Measurements from ENCODE around the gene LRWD1. TPM values are rescaled to one million over a fixed set of nuclear protein-coding genes. Genes with fewer than 3 reads are reported as not detected.
A peak's percentile ranks its signal among the peaks of the same experiment; 100 is the strongest.

Gene LRWD1
- total RNA-seq: 14.8 TPM
- long read RNA-seq, transcript LRWD1-201 (15 exons, 2,215 nt): major isoform, 63 of 101 reads
- long read RNA-seq, partial matches to known transcripts: 15 of 101 reads
- long read RNA-seq, other reads (novel, unspliced or antisense): 23 of 101 reads

DNA sequence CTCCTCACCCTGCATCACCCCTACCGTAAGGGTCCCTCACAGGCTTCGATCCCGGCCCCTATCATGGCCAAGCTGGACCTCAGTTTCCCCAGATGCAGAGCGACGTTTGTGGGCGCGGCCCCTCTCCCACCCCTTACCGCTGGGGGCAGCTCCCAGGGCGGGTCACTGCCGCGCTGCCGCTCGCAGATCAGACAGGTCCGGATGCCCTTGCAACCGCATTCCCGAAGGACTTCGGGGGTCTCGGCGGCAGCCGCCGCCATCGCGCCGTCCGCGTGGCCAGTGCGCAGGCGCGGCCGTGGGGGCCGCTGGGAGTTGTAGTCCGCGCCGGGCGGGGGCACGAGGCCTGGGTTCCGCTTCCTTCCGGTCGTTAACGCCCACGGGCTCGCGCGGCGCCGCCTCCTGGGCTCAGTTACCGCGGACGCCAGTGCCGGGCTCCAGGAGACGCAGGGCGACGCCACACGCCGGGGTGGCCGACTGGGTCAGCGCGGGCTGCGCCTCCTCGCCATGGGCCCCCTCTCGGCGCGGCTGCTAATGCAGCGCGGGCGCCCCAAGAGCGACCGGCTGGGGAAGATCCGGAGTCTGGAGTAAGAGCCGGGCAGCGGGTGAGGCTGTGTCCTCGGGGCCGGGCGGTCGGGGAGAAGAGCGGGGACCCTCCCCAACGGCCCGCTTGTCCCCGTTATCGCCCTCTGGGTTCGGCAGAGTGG lies at the start of gene LRWD1, which contains the start of gene ALKBH4:
LRWD1 (plus strand) TSS at position 408 of the 704 bp plus-strand sequence; CDS start at position 505, 97 bp downstream.
ALKBH4 (minus strand) TSS at position 287 of the 704 bp plus-strand sequence; CDS start at position 260, 27 bp downstream.
- peak; percentile 99 for DNase-seq (ENCODE audit: low spot score)

DNA sequence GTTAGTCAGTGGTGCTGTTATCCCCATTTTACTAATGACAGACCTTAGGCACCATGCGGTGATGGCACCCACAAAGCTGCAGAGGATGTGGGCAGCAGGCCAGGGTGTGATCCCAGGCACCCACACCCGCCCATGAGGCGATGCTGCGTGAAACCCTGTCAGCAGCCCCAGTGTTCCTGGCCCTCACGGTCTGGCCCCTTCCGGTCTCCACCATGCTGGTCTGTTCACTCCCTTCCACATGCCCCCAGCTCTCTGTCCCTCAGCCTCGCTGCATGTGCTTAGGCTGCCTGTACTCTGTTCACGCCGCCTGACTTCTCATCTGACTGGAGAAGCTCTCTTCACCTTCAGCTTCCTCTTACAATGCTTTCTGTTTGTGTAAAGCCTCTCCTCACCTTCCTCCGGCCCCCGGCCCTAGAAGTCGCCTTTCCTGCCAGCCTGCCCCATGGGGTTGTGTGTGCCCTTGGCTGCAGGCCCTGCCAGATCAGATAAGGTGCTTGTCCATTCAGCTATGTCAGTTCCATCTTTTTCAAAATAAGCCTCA lies 49.0 kb upstream of the LRWD1 start:
- no peak for DNase-seq (ENCODE audit: low spot score)

DNA sequence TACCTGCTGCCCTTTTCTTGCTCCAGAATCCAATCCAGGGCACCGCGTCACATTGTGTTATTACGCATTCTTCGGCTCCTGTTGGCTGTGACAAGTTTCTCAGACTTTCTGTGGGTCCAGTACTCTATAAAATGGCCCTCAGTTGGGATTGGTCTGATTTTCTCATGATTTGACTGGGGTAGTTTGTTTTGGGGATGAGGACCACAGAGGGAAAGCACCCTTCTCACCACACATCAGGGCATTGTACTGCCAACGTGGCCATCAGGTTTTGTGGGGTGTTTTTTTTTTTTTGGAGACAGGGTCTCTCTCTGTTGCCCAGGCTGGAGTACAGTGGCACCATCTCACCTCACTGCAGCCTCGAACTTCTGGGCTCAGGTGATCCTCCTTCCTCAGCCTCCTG lies 48.4 kb upstream of the LRWD1 start:
- DNase-seq (ENCODE audit: low spot score): no peak

DNA sequence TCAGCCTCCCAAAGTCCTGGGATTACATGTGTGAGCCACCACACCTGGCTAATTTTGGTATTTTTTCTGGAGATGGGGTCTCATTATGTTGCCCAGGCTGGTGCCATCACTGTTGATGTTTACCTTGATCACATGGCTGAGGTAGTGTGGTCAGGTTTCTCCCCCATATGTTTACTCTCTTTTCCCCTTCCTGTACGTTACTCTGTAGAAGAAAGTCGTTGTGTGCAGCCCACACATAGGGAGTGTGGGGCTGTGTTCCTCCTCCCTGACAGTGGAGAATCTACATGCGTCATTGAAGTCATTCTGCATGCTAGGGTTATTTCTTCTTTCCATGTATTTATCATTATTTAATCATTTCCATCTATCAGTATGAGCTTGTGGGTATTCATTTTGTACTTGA lies 47.7 kb upstream of the LRWD1 start:
- DNase-seq (ENCODE audit: low spot score): no peak

DNA sequence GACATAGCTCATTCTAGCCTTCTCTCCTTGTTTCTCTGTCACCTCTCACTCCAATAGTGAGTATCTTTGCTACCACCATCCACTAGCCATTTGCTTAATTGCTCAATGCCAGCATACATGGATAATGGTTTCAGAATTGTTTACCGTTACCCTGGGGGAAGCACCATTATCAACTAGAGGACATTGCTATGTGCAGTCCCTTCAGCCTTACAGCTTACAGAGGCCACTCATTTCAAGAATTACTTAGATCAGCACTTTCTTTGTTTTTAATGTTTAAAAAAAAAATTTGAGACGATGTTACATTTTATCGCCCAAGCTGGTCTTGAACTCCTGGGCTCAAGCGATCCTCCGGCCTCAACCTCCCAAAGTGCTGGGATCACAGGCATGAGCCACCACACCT lies 46.2 kb upstream of the LRWD1 start:
- no peak for DNase-seq (ENCODE audit: low spot score)

DNA sequence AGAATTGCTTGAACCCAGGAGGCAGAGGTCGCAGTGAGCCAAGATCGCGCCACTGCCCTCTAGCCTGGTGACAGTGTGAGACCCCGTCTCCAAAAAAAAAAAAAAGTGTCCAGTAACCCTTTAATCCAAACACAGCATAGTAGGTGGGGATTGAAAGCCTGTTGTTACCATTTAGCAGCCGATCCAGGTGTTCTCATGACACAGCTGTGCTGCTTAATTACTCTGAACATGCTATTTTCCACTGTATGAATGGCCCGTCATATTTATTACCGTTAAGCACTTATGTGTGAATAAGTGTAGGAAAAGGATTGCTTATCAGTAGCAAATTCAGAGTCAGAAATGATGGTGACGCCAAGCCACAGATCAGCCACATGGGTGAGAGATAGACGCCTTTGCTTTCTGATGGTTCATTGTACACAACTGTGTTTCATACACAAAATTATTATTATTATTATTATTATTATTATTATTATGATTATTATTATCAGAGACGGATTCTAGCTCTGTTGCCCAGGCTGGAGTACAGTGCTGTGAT lies 43.0 kb upstream of the LRWD1 start:
- no peak for DNase-seq (ENCODE audit: low spot score)

DNA sequence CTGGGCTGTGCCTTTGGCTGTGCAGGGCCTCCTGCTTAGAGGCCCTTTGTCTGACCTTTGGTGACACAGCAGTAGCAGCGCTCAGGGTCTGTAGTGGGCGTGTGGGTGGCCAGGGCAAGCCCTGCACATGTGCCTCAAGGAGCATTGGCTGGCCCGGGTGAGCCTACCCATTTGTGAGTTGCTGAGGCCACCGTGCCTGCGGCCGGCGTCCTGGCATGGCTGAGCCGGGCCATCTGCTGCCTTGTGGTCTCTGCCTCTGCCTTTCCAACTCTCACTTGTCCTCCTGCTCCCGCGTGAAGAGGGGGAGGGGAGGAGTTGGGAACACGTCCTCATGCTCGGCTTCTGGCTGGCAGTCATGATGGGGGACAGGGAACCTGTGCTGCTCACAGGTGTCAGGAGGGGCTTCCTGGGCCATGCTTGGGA lies 40.6 kb upstream of the LRWD1 start:
- DNase-seq (ENCODE audit: low spot score): no peak

DNA sequence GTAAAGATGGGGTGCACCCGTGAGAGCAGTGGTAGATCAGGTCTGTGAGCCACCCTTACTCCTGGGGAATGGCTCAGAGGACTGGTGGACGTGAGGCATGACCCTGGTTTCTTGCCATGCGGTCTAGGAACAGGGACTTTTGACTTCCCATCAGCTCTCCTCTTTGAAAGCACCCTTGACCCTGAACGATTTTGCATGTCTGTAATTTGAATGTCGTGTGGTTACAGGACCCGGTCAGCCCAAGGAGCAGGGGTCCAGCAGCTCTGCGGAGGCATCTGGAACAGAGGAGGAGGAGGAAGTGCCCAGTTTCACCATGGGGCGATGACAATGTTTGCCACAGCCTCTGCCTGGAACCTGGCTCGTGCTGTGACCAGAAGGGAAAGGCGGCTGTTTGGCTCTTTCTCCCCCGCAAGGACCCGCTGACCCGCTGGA lies 40.0 kb upstream of the LRWD1 start:
- DNase-seq (ENCODE audit: low spot score): no peak

DNA sequence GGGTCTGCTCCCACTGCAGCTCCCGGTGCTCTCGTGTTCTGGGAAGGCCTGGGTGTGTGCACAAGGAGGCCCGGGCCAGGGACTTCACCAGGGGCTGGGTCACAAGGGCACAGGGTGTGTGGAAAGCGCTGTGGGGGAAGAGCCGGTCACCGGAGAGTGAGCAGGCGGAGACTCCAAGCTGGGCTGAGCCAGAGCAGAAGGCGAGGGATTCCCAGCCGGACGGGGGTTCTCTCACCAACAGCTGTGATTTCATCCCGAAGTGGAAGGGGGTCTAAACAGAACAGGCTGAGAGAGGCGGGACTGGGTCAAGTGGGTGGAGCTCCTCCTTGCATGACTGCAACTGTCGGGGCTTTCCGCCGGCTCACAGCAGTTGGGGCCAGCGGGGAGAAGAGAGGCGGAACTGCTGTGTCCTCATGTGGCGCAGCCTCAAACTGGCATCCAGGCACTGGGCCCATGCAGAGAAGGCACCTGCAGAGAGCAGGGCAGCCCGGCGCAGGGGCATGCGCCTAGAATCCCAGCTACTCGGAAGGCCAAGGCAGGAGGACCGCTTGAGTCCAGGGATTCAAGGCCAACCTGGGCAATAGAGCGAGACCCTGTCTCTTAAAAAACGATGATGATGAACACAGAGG lies 39.0 kb upstream of the LRWD1 start:
- no peak for DNase-seq (ENCODE audit: low spot score)

DNA sequence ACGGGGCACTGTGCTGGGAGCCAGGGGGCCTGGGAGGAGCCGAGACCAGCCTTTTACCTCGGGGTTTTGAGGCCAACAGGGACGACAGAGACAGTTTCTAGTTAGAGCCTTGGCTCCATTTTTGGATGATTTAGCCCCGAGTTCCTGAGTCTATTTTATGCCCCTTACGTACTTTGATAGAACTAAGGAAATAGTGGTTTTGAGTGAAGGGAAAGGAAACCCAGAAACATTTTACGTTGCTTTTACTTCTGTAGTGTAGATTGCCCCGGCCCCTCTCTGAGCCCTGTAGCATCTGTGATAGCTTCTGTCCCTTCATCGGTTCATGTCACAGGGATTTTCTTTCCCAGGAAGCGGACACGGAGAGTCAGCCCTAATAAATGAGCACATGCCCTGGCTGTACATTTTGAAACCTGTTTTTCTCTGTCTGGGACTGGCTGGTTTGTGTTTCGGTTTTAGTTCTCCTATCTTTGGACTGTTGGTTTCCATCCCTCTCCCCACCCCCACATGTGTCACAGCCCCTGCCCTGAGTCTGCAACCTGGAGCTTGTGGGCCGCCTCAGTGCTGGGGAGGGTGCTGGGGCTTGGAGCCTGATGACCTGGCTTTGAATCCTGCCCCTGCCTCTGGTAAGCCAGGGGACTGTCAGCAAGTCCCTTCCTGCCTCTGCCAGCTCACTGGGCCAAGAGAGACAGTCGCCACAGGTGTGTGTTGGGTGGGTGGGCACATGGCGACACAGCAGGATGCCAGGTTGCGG lies 38.3 kb upstream of the LRWD1 start:
- DNase-seq (ENCODE audit: low spot score): no peak

DNA sequence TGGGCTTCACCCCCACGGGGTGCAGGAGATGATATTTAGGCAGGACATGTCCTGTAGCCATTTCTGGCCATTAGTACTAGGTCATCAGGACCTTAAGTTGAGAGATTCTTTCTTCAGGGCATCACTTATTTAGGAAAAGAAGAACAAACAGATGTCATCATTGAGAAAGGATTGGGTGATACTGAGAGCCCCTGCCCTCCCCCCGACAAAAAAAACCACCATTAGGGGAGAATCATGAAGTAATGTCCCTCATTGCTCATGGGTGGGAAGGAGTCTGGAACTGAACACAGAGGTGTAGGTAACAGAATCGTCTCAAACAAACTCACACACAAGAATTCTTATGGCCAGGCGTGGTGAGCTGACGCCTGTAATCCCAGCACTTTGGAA lies 37.8 kb upstream of the LRWD1 start:
- no peak for DNase-seq (ENCODE audit: low spot score)

DNA sequence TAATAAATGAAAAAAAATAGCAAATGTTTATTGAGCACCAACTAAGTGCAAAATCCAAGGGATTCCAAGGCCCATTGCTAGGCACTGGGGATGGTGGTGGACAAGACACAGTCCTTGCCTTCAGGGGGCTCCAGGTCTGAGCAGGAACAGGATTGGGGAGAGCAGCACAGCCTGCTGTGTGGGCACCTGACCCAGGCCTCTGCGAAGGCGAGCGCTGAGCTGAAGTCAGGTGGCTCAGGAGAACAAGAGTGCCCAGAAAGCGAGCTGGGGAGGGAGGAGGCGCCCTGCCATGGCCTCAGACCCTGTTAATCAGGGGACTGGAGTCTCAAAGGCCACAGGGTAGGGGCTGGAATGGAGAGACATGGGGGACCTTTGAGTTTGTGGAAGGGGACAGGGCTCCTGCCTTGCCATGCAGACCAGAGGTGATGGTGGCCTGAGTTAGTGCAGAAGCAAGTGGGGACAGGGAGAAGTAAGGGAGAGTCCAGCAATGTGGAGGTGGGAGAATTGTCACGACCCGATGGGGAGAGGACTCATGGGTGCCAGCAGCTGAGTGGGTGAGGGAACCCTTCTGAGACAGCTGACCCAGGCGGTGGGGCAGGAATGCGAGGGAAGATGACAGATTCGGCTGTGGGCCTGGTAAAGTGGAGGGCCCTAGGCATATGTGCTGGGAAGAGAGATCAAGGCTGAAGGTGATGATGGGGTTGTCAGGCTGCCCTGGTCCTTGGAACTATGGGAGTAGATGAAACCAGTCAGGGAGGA lies 35.5 kb upstream of the LRWD1 start:
- DNase-seq (ENCODE audit: low spot score): no peak

DNA sequence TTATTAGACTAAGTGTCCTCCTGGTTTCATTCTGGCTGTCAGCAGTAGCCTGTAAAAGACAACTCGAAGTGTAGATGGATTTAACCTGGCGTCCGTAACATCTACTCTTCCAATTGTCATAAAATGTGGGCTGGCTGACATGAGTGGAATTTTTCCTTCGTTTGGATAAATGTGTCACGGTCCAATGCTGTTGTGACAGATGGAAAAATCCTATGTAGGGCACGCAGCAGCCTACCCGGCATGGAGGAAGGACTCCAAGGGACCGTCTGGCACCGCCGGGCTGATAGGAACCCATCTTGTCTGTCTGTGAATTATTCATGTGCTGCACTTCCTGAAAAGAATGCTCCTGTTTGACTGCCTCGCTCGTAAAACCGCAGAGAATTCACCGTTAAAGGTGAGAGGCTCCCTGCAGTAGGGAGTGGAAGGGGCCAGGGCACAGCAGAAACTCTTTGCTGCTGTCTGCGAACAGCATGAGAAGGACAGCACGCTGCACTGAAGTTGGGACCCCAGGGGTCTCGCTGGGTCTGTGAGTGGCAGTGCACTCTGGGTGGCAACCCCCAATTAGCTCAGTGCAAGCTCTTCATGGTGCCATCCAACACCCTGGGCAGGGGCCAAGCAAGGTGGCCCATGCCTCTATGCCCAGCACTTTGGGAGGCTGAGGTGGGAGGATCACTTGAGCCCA lies 33.0 kb upstream of the LRWD1 start:
- DNase-seq (ENCODE audit: low spot score): no peak

DNA sequence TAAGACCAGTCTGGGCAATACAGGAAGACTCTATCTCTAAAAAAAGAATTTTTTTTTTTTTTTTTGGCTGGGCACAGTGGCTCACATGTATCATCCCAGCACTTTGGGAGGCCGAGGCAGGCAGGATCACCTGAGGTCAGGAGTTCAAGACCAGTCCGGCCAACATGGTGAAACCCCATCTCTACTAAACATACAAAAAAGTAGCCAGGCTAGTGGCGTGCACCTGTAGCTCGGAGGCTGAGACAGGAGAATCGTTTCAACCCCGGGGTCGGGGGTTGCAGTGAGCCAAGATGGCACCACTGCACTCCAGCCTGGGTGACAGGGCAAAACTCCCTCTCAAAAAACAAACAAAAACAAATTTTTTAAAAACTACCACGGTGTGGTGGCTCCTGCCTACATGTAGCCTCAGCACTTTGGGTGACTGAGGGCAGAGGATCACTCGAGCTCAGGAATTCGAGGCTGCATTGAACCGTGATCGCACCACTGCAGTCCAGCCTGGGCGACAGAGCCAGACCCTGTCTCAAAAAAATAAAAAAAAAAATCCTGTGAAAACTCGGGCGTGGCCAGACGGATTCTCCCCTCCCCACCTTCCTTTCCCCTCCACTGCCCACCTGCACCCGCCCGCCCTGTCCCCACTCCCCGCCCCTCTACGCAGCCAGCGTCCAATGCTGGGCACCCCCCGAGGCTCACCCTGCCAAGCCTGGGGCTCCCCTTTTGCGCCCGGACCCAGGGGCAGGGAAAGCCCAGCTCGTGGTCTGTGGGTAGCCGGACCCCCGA lies 32.2 kb upstream of the LRWD1 start:
- DNase-seq (ENCODE audit: low spot score): no peak

DNA sequence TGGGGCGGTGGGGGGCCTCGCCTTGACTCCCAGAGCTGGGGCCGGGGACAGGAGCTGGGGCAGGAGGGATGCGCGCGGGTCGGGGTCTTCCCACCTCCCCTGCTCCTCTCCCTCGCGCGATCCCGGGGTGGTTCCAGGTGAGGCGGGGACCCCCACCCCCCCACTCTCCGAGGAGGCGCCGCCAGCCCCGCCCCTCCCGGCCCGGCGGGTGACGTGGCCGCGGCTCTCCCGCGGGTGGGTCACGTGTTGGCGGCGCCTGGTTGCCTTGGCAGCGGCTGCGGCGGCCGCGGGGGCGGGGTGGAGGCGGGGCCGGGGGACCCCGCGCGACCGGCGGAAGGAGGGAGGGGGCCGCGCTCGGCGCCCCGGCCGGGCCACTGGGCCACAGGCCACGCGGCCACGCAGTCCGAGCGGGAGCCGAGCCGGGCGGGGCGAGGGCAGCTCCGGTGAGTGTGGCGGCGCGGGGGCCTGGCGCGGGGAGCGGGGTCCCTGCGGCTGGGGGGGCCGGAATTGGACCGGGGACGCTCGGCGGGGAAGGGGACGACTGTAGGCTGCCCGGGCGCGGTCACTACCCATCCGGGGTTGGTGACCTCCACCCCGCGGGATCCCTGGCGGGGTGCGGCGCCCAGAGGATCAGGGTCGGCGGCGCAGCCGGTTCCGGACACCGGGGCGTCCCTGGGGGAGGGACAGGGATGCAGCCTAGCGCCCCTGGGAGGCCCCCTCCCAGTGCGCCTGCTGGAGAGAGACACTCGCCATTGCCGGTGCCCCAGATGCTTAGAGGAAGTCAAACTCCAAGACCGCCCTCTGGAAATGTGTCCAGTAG lies 31.4 kb upstream of the LRWD1 start, which contains the start of gene ORAI2:
ORAI2 (plus strand) TSS at position 357 of the 820 bp plus-strand sequence. CDS start 5,382 bp downstream, outside the sequence.
- peak; percentile 95 for DNase-seq (ENCODE audit: low spot score)

DNA sequence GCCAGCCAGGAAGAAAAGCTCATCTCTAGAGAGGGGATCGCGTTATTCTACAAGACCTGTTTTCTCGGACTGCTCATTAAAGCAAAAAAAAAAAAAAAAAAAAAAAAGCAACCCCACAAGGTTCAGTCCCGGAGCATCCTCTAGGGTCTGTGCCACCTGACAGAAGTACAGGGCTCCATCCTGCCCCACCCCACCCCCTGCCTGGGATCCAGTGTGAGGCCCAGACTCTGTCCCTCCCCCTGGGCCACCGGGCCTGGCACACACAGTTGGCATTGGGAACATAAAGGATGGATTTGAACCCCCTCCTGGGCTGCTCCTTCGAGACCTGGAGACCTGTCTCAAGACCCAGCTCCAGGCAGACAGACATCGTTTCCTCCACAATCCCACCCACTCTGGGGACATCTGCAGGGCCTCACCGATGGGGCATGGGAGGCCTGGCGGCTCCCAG lies 30.7 kb upstream of the LRWD1 start:
- DNase-seq (ENCODE audit: low spot score): no peak

DNA sequence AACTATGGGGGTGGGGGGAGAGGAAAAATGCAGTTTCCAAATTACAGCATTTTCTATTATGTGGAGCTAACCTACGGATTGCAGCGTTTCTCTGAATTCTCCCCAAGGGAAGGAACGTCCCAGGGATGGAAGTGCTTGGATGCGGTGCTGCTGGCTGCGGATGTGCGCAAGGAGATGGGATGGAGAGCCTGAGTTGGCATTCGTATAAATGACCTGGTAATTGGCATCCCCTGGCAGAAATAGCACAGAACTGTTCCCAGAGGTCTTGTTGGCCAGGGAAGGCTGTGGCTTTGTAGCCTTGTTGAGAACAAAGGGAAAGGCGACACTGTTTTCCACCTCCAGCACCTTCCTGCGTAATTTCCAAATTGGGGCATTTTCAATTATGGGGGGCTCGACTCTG lies 28.7 kb upstream of the LRWD1 start:
- no peak for DNase-seq (ENCODE audit: low spot score)

Measured in mesenteric fat pad (tissue), 1 donor.